Ishikawa (cell line): Measurements from ENCODE around the gene EIF2AK3.

Source experiments
- NFIC ChIP-seq: IDR thresholded peaks from 2 replicates; pipeline ENCODE4 v1.6.1; 2012
- YY1 ChIP-seq: IDR thresholded peaks from 2 replicates; pipeline ENCODE4 v1.6.1; 2012; ENCODE audit warnings: low read depth
- TF ChIP-seq, protein P1 (sequence below): IDR thresholded peaks from 2 replicates; pipeline ENCODE4 v1.6.1; 2012
- TF ChIP-seq, protein P2 (sequence below): IDR thresholded peaks from 2 replicates; pipeline ENCODE4 v1.6.1; 2012; ENCODE audit warnings: low read depth, mild to moderate bottlenecking

DNA sequence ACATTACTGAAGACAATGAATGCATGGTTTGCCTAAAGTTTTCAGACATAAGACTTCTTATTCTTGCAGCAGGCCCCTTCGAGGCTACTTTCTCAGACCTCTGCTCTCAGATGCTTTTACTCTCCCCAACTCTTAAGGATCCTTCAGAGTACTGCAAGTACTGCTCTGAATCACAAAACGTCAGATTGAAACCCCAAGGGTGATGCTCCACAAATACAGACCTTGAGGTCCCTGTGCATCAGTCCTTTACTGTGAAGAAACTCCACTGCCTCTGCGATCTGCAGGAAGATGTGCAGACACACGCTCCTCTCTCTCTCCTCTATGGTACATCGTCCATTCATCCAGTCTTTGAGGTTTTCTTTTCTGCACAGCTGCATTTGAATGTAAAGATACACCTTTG, 52.8 kb downstream of the EIF2AK3 start:
- no peak for TF ChIP-seq NFIC
- TF ChIP-seq, protein P1, sequence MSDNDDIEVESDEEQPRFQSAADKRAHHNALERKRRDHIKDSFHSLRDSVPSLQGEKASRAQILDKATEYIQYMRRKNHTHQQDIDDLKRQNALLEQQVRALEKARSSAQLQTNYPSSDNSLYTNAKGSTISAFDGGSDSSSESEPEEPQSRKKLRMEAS, result no peak
- TF ChIP-seq, protein P2, sequence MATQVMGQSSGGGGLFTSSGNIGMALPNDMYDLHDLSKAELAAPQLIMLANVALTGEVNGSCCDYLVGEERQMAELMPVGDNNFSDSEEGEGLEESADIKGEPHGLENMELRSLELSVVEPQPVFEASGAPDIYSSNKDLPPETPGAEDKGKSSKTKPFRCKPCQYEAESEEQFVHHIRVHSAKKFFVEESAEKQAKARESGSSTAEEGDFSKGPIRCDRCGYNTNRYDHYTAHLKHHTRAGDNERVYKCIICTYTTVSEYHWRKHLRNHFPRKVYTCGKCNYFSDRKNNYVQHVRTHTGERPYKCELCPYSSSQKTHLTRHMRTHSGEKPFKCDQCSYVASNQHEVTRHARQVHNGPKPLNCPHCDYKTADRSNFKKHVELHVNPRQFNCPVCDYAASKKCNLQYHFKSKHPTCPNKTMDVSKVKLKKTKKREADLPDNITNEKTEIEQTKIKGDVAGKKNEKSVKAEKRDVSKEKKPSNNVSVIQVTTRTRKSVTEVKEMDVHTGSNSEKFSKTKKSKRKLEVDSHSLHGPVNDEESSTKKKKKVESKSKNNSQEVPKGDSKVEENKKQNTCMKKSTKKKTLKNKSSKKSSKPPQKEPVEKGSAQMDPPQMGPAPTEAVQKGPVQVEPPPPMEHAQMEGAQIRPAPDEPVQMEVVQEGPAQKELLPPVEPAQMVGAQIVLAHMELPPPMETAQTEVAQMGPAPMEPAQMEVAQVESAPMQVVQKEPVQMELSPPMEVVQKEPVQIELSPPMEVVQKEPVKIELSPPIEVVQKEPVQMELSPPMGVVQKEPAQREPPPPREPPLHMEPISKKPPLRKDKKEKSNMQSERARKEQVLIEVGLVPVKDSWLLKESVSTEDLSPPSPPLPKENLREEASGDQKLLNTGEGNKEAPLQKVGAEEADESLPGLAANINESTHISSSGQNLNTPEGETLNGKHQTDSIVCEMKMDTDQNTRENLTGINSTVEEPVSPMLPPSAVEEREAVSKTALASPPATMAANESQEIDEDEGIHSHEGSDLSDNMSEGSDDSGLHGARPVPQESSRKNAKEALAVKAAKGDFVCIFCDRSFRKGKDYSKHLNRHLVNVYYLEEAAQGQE, result no peak
- TF ChIP-seq YY1, result no peak
